H1 (cell line): ENCODE measurements around the gene BCL2. TPM values are rescaled to one million over a fixed set of nuclear protein-coding genes. Genes with fewer than 3 reads are reported as not detected.

Source experiments
- CTCF ChIA-PET: fragments of 300-600 bp; sonication (Branson Sonifier 250); formaldehyde crosslinking; loops from one replicate; lab custom pipeline; 2021; ENCODE audit not compliant: partially characterized antibody; lab: Charles Lee
- POLR2A ChIA-PET: fragments of 300-600 bp; sonication (Branson Sonifier 250); formaldehyde crosslinking; loops from one replicate; lab custom pipeline; 2021; ENCODE audit warnings: inconsistent platforms; ENCODE audit not compliant: partially characterized antibody; lab: Charles Lee
- DNase-seq, 2 experiments: peaks; one replicate each; pipeline versions ENCODE4 v3.0.0 to v3.0.0-alpha.2; 2010 to 2022; ENCODE audit warnings: low spot score in 2 of 2, low read depth in 1 of 2, mixed read lengths in 1 of 2
- FAIRE-seq: peaks from 2 replicates; lab custom pipeline; 2011; peaks lifted over from hg19 to GRCh38; lab: Jason Lieb, UNC
- H2AFZ ChIP-seq: 2 replicates; pipeline ENCODE4 v1.8.1; 2012; ENCODE audit warnings: low read length, inconsistent platforms
- H2AK5ac ChIP-seq: 2 replicates; pipeline ENCODE4 v1.6.1; 2013; ENCODE audit warnings: low read depth, low read length
- H2BK120ac ChIP-seq: replicated peaks from 2 replicates; pipeline ENCODE3; 2013; ENCODE audit warnings: low read depth, low read length, inconsistent platforms
- H2BK12ac ChIP-seq: 2 replicates; pipeline ENCODE4 v1.6.1; 2013; ENCODE audit warnings: low read depth, low read length
- H2BK15ac ChIP-seq: 2 replicates; pipeline ENCODE4 v1.6.1; 2013; ENCODE audit warnings: low read length
- H2BK20ac ChIP-seq: 2 replicates; pipeline ENCODE4 v1.6.1; 2013; ENCODE audit warnings: low read length
- H2BK5ac ChIP-seq: 2 replicates; pipeline ENCODE4 v1.6.1; 2013; ENCODE audit warnings: low read depth, low read length
- H3K14ac ChIP-seq: 2 replicates; pipeline ENCODE4 v1.6.1; 2013; ENCODE audit warnings: inconsistent platforms; ENCODE audit not compliant: insufficient read length
- H3K18ac ChIP-seq: 2 replicates; pipeline ENCODE4 v1.6.1; 2013; ENCODE audit warnings: low read length; ENCODE audit errors: extremely low read depth
- H3K23ac ChIP-seq: 2 replicates; pipeline ENCODE4 v1.6.1; 2013; ENCODE audit warnings: inconsistent platforms; ENCODE audit not compliant: insufficient read length
- H3K23me2 ChIP-seq: 2 replicates; pipeline ENCODE4 v1.6.1; 2013; ENCODE audit warnings: low read depth, low read length
- H3K27ac ChIP-seq: 2 replicates; pipeline ENCODE4 v1.6.1; 2011; ENCODE audit warnings: low read depth, low read length, inconsistent platforms
- H3K27me3 ChIP-seq, 4 experiments: replicated peaks in 1 of 4; 1 replicate in 1 of 4; 2 replicates in 3 of 4; pipeline versions ENCODE4 v1.6.1 to v1.8.1; 2011 to 2013; ENCODE audit warnings: low read length in 3 of 4, mild to moderate bottlenecking in 3 of 4, inconsistent platforms in 2 of 4, mixed read lengths in 2 of 4, moderate library complexity in 1 of 4; ENCODE audit not compliant: control insufficient read depth in 3 of 4, insufficient read depth in 3 of 4; ENCODE audit errors: extremely low read depth in 1 of 4
- H3K36me3 ChIP-seq, 4 experiments: 2 replicates each; pipeline versions ENCODE4 v1.6.1 to v1.8.1; 2011 to 2013; ENCODE audit warnings: mild to moderate bottlenecking in 4 of 4, low read length in 3 of 4, moderate library complexity in 2 of 4, control low read depth in 1 of 4, inconsistent platforms in 1 of 4; ENCODE audit not compliant: insufficient read depth in 4 of 4, control insufficient read depth in 2 of 4
- H3K4ac ChIP-seq: replicated peaks from 2 replicates; pipeline ENCODE3; 2013; ENCODE audit warnings: low read length, low read depth, mixed read lengths, inconsistent platforms; ENCODE audit not compliant: insufficient read length
- H3K4me1 ChIP-seq, 4 experiments: replicated peaks in 1 of 4; 1 replicate in 1 of 4; 2 replicates in 3 of 4; pipeline versions ENCODE4 v1.6.1 to v1.8.1; 2011 to 2013; ENCODE audit warnings: low read length in 3 of 4, inconsistent platforms in 2 of 4, mixed read lengths in 1 of 4; ENCODE audit not compliant: insufficient read depth in 4 of 4, control insufficient read depth in 3 of 4
- H3K4me2 ChIP-seq, 2 experiments: 2 replicates each; pipeline versions ENCODE4 v1.6.1 to v1.8.1; 2011 to 2013; ENCODE audit warnings: low read depth in 2 of 2, low read length in 2 of 2, control low read depth in 1 of 2, inconsistent platforms in 1 of 2, mild to moderate bottlenecking in 1 of 2; ENCODE audit not compliant: insufficient read depth in 1 of 2
- H3K4me3 ChIP-seq, 4 experiments: fragments of 200-600, 300-600 bp in 1 of 4; sonication (generic), shearing (Covaris generic), sonication (Bioruptor Twin) in 1 of 4; 2 replicates each; pipeline versions ENCODE4 v1.5.1 to v1.8.1; 2011 to 2016; ENCODE audit warnings: low read length in 4 of 4, low read depth in 3 of 4, control low read depth in 2 of 4, inconsistent platforms in 2 of 4, mild to moderate bottlenecking in 2 of 4, mixed read lengths in 1 of 4, moderate library complexity in 1 of 4; ENCODE audit not compliant: insufficient read depth in 2 of 4; ENCODE audit errors: extremely low read depth in 1 of 4
- H3K56ac ChIP-seq: replicated peaks from 2 replicates; pipeline ENCODE3; 2013; ENCODE audit warnings: low read depth, mild to moderate bottlenecking, mixed read lengths, low read length, inconsistent platforms; ENCODE audit not compliant: insufficient read length
- H3K79me1 ChIP-seq: 2 replicates; pipeline ENCODE4 v1.6.1; 2013; ENCODE audit warnings: low read depth, low read length, control low read depth
- H3K79me2 ChIP-seq, 2 experiments: 2 replicates each; pipeline versions ENCODE4 v1.6.1 to v1.8.1; 2012 to 2013; ENCODE audit warnings: low read length in 2 of 2, mild to moderate bottlenecking in 2 of 2, inconsistent platforms in 1 of 2; ENCODE audit not compliant: insufficient read depth in 2 of 2, control insufficient read depth in 1 of 2
- H3K9ac ChIP-seq, 4 experiments: replicated peaks in 1 of 4; 1 replicate in 1 of 4; 2 replicates in 3 of 4; pipeline versions ENCODE4 v1.6.1 to v1.8.1; 2011 to 2013; ENCODE audit warnings: low read depth in 3 of 4, low read length in 3 of 4, control low read depth in 2 of 4, mild to moderate bottlenecking in 2 of 4, moderate library complexity in 2 of 4, inconsistent platforms in 1 of 4; ENCODE audit errors: extremely low read depth in 1 of 4
- H3K9me3 ChIP-seq, 2 experiments: 2 replicates each; pipeline versions ENCODE4 v1.6.1 to v1.8.1; 2012 to 2013; ENCODE audit warnings: mild to moderate bottlenecking in 2 of 2, moderate library complexity in 2 of 2, control low read depth in 1 of 2, inconsistent platforms in 1 of 2, low read depth in 1 of 2, low read length in 1 of 2, mixed read lengths in 1 of 2; ENCODE audit not compliant: insufficient read depth in 2 of 2
- H4K20me1 ChIP-seq, 2 experiments: replicated peaks in 1 of 2; 2 replicates each; pipeline versions ENCODE3 to v1.8.1; 2011 to 2013; ENCODE audit warnings: inconsistent platforms in 2 of 2, low read length in 2 of 2, mild to moderate bottlenecking in 1 of 2; ENCODE audit not compliant: insufficient read depth in 2 of 2, control insufficient read depth in 1 of 2
- H4K5ac ChIP-seq: 2 replicates; pipeline ENCODE4 v1.6.1; 2013; ENCODE audit warnings: low read length, low read depth, mixed read lengths, inconsistent platforms; ENCODE audit not compliant: insufficient read length
- H4K8ac ChIP-seq: 2 replicates; pipeline ENCODE4 v1.8.0; 2013; ENCODE audit warnings: mild to moderate bottlenecking, moderate library complexity, low read length, inconsistent platforms; ENCODE audit not compliant: insufficient read depth; ENCODE audit errors: extremely low read depth
- H4K91ac ChIP-seq: replicated peaks from 2 replicates; pipeline ENCODE3; 2013; ENCODE audit warnings: low read length, mixed read lengths, inconsistent platforms; ENCODE audit not compliant: insufficient read length
- EZH2 ChIP-seq: fragments of 200-600 bp; sonication (generic); IDR thresholded peaks from 2 replicates; pipeline ENCODE4 v1.7.1; 2012; ENCODE audit warnings: low read depth, mild to moderate bottlenecking, moderate library complexity, low read length, inconsistent platforms; ENCODE audit not compliant: severe bottlenecking
- JUND ChIP-seq: IDR thresholded peaks from 2 replicates; pipeline ENCODE4 v1.6.1; 2011; ENCODE audit warnings: mild to moderate bottlenecking, improper control_type of control experiment, low read length
- SIRT6 ChIP-seq: IDR thresholded peaks from one replicate; pipeline ENCODE4 v1.7.1; 2012; ENCODE audit warnings: low read length, inconsistent platforms
- SRF ChIP-seq: IDR thresholded peaks from 2 replicates; pipeline ENCODE4 v1.6.1; 2011; ENCODE audit warnings: mild to moderate bottlenecking, low read depth, low read length, moderate library complexity
- WGBS, 2 experiments: shearing (Covaris generic) in 1 of 2; methylation state at CpG; one replicate each; pipeline versions ENCODE4 v1.1.6 to v1.1.7; 2013 to 2015; ENCODE audit warnings: low lambda C conversion rate in 2 of 2, mixed read lengths in 2 of 2, inconsistent platforms in 1 of 2, low coverage in 1 of 2, missing lambda C conversion rate in 1 of 2; ENCODE audit not compliant: insufficient replicate concordance in 2 of 2, insufficient coverage in 1 of 2, insufficient read length in 1 of 2; ENCODE audit errors: extremely low coverage in 1 of 2, missing lambda C conversion rate in 1 of 2; 5-methylcytosine and 5-hydroxymethylcytosine counted together
- polyA plus RNA-seq, 7 experiments: library from polyadenylated mRNA; depleted of rRNA in 3 of 7; stranded (reverse) in 5 of 7; unstranded in 2 of 7; fragments of >200 nt in 5 of 7; fragments of 200-250 nt in 2 of 7; gene quantifications; 1 replicate in 5 of 7; 2 replicates in 1 of 7; 4 replicates in 1 of 7; pipeline versions ENCODE4 v1.2.1 to v1.2.3, GENCODE V29; 2011 to 2013; ENCODE audit warnings: missing spikeins in 2 of 7, mixed read lengths in 2 of 7
- total RNA-seq: library from RNA; stranded (reverse); fragmentation: NEBNext Ultra II Directional; extraction: Animal tissue kit (Norgen Biotek cat#: 25700); gene quantifications from 2 replicates; pipeline ENCODE4 v1.2.1, GENCODE V29; 2021

The BCL2 gene
- total and polyA plus RNA-seq, 2 of the 8 experiments (the other 6 are each of a cell fraction or from before 2014, with no cell fraction given) = 0.59 to 4.5 TPM

DNA sequence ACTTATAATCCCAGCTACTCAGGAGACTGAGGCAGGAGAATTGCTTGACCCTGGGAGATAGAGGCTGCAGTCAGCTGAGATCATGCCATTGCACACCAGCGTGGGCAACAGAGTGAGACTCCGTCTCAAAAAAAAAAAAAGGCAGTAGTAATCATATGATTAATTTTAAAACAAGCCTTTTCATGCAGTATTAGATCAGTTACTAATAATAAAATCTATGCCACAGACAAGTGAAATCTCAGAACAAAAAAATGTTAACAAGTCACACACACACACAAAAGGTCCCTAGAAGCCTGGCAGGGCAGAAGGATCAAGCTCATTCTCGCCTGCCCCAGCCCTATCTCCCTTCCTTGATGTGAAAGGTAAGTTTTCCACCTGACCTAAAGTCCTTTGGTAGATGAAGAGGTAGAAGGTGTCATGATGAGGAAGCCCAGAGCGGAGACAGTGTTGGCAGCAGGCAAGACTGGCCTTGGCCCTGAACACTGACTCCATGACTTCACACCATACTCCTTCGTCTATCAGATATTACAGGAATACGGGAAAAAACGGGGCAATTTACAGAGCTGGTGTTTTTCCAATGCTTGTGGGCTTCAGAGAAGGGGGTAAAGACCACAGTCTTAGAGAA, 36.8 kb upstream of the BCL2 start:
- POLR2A ChIA-PET = interaction anchor here (0.7 to 1.9 kb wide), 3 partner anchors 9 to 27 kb away, joined by 3 to 4 read pairs (median 3); no protein-coding TSS in a partner anchor
- Histone ChIP-seq H2BK5ac (no peak overlapping the region), H2BK12ac (no peak overlapping the region)

More for the DNA sequence above, 36.8 kb upstream of the BCL2 start:
- DNase-seq (no peak), FAIRE-seq (no peak)
- Histone ChIP-seq H3K23ac (no peak overlapping the region), H3K27ac (no peak overlapping the region), H2BK15ac (no peak overlapping the region), H2AK5ac (no peak overlapping the region), H2AFZ (no peak overlapping the region), H4K91ac (no peak overlapping the region), H3K4me3 (no peak overlapping the region), H3K27me3 (no peaks in the 10 kb centered on the region), H3K23me2 (no peaks in the 10 kb centered on the region), H2BK20ac (no peak overlapping the region), H3K9me3 (no peaks in the 10 kb centered on the region), H3K4me1 (no peaks in the 10 kb centered on the region), H3K56ac (no peak overlapping the region), H3K4ac (no peak overlapping the region), H3K79me2 (no peaks in the 10 kb centered on the region), H3K18ac (no peak overlapping the region), H3K4me2 (no peak overlapping the region), H4K8ac (no peak overlapping the region), H3K9ac (no peak overlapping the region), H3K79me1 (no peaks in the 10 kb centered on the region), H4K20me1 (no peaks in the 10 kb centered on the region), H3K36me3 (peaks cover 7 to 60% (median 42%) of the 10 kb centered on the region in 4 experiments), H2BK120ac (no peak overlapping the region), H3K14ac (no peak overlapping the region), H4K5ac (no peak overlapping the region)
- TF ChIP-seq SRF (no peak), JUND (no peak), EZH2 (no peak), SIRT6 (no peak)
- WGBS, 2 experiments = 89% methylated on average over 7 of the region's 7 CpGs; no CpG with 5 or more reads in 1 of the 2 experiments
- CTCF ChIA-PET = interaction anchor here (1.0 to 2.0 kb wide), 10 partner anchors 11 to 360 kb away, joined by 3 to 6 read pairs (median 3); no protein-coding TSS in a partner anchor
